ENCODE results near the gene NECAB3.
"Not testable (repeated sequence)": the region's sequence is repeated elsewhere in the genome, so short reads cannot be mapped to it uniquely, and the experiment has no call there.

NECAB3 gene

GRCh38 chr20:33709398-33709797, 35.2 kb upstream of the NECAB3 start:
- Histone ChIP-seq H3K27ac (ENCODE audit: low read depth, low read length) (peak overlapping the region; percentile 61), H3K36me3 (ENCODE audit: insufficient read depth, low read length) (no peaks in the 10 kb centered on the region), H3K4me1 (ENCODE audit: control insufficient read depth, insufficient read depth, low read length, unreplicated experiment) (peaks cover 14% of the 10 kb centered on the region), H3K79me2 (ENCODE audit: control insufficient read depth, insufficient read depth, low read length, unreplicated experiment) (no peaks in the 10 kb centered on the region), H2AFZ (ENCODE audit: low read length, unreplicated experiment) (no peak overlapping the region), H3K4me3 (ENCODE audit: low read depth, low read length) (no peak overlapping the region), H3K27me3 (ENCODE audit: insufficient read depth, low read length) (no peaks in the 10 kb centered on the region)

DNA sequence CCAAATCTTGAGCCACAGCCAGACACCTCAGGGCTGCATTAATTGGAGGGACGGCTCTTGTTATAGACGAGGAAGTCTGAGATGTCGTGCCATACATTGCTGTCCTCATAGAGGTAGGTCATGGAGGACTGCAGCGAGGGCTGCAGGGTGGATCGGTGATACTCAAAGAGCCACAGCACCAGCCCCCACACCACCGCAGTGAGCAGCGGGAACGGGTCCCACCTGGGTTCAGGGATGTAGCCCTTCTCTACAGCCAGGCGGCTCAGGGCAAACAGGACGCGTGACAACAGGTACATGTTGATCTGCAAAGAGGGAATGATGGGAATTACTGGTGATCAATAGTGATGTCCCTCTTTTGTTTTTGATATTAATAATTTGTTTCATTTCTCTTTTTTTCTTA, 33.4 kb upstream of the NECAB3 start:
- H3K27me3 ChIP-seq (ENCODE audit: insufficient read depth, low read length) = no peaks in the 10 kb centered on the region
- no peak overlapping the region for H3K27ac ChIP-seq (ENCODE audit: low read depth, low read length)
- H3K4me1 ChIP-seq (ENCODE audit: control insufficient read depth, insufficient read depth, low read length, unreplicated experiment) = peaks cover 14% of the 10 kb centered on the region
- no peaks in the 10 kb centered on the region for H3K79me2 ChIP-seq (ENCODE audit: control insufficient read depth, insufficient read depth, low read length, unreplicated experiment)
- H3K4me3 ChIP-seq (ENCODE audit: low read depth, low read length) = no peak overlapping the region
- no peaks in the 10 kb centered on the region for H3K36me3 ChIP-seq (ENCODE audit: insufficient read depth, low read length)
- no peak overlapping the region for H2AFZ ChIP-seq (ENCODE audit: low read length, unreplicated experiment)

DNA sequence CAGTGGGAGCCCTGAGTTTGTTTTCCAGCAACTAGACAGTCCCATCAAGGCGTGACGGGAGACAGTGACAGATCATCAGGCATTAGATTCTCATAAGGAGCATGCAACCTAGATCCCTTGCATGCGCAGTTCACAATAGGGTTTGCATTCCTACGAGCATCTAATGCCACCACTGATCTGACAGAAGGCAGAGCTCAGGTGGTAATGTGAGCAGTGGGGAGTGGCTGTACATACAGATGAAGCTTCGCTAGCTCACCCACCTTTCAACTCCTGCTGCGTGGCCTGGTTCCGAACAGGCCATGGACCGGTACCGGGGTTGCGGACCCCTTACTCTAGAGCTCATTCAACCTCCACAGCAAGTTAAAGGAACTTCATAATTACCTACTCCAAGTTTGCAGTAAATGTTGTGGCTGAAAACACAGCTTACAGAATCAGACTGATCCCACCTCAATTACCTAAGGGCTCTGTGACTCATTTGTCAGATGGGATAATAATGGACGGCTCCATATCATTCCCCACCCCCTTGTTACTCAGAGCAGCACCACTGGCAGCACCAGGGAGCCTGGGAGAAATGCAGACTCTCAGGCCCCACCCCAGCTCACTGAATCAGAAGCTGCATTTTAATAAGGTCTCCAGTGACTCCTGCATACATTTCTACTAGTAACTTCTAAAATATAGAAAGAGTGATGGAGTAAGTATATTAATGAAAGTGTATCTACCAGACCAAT, 30.1 kb upstream of the NECAB3 start:
- Histone ChIP-seq H3K36me3 (ENCODE audit: insufficient read depth, low read length) (no peaks in the 10 kb centered on the region), H3K79me2 (ENCODE audit: control insufficient read depth, insufficient read depth, low read length, unreplicated experiment) (no peaks in the 10 kb centered on the region), H3K27me3 (ENCODE audit: insufficient read depth, low read length) (no peaks in the 10 kb centered on the region), H3K4me3 (ENCODE audit: low read depth, low read length) (no peak overlapping the region), H3K27ac (ENCODE audit: low read depth, low read length) (no peak overlapping the region), H2AFZ (ENCODE audit: low read length, unreplicated experiment) (no peak overlapping the region), H3K4me1 (ENCODE audit: control insufficient read depth, insufficient read depth, low read length, unreplicated experiment) (peaks cover 3% of the 10 kb centered on the region)

DNA sequence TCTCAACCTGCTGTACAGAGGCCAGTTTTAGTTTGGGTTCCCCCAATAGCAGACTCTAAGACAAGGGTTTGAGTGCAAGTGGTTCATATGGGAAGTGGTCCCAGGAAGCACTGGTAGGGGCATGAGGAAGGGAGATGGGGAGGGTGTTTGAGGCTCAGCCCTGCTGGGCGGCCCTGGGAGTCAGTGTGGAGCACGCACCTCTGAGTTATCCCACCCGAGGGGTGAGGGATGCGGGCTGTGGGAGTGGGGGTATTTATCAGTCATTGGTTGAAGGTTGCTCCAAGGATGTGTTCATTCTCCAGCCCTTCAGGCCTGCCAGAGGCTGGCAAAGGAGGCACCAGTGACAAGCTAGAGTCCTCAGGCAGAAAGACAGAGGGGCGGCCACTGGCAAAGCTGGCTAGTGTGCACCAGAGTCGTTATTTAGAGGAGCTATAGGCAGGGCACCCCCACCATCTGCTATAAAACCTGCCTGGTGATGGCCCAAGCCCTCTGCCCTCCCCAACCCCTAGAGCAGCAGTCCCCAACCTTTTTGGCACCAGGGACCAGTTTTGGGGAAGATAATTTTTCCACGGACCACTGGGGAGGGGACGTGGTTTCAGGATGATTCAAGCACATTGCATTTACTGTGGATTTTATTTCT, 29.4 kb upstream of the NECAB3 start:
- Histone ChIP-seq H2AFZ (ENCODE audit: low read length, unreplicated experiment) (no peak overlapping the region), H3K4me1 (ENCODE audit: control insufficient read depth, insufficient read depth, low read length, unreplicated experiment) (no peaks in the 10 kb centered on the region), H3K36me3 (ENCODE audit: insufficient read depth, low read length) (no peaks in the 10 kb centered on the region), H3K27ac (ENCODE audit: low read depth, low read length) (no peak overlapping the region), H3K27me3 (ENCODE audit: insufficient read depth, low read length) (no peaks in the 10 kb centered on the region), H3K79me2 (ENCODE audit: control insufficient read depth, insufficient read depth, low read length, unreplicated experiment) (no peaks in the 10 kb centered on the region), H3K4me3 (ENCODE audit: low read depth, low read length) (no peak overlapping the region)

DNA sequence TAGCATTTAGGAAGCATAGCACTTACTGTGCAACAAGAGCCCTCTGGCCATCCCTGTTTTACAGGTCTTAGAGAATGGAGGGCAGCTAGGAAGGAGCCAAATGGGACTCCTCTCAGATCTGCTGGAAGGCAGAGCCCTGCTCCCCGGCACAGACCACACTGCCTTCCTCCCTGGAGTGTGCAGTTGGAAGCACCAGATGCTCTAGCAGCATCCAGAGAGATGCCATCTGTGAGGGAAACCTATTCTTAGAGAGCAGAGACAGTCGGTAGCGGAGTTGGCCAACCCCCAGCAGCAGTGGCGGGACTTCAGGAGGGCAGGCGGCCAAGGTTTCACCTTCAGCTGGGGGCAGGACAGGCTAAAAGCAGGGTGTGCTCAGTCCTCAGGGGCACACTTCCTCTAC, 28.6 kb upstream of the NECAB3 start:
- no peaks in the 10 kb centered on the region for H3K27me3 ChIP-seq (ENCODE audit: insufficient read depth, low read length)
- H3K79me2 ChIP-seq (ENCODE audit: control insufficient read depth, insufficient read depth, low read length, unreplicated experiment) = no peaks in the 10 kb centered on the region
- no peaks in the 10 kb centered on the region for H3K4me1 ChIP-seq (ENCODE audit: control insufficient read depth, insufficient read depth, low read length, unreplicated experiment)
- H3K36me3 ChIP-seq (ENCODE audit: insufficient read depth, low read length) = no peaks in the 10 kb centered on the region
- H2AFZ ChIP-seq (ENCODE audit: low read length, unreplicated experiment) = no peak overlapping the region
- H3K4me3 ChIP-seq (ENCODE audit: low read depth, low read length) = no peak overlapping the region
- H3K27ac ChIP-seq (ENCODE audit: low read depth, low read length) = no peak overlapping the region

- Histone ChIP-seq H3K27me3 (ENCODE audit: insufficient read depth, low read length) (no peaks in the 10 kb centered on the region), H3K79me2 (ENCODE audit: control insufficient read depth, insufficient read depth, low read length, unreplicated experiment) (no peaks in the 10 kb centered on the region), H2AFZ (ENCODE audit: low read length, unreplicated experiment) (no peak overlapping the region), H3K4me3 (ENCODE audit: low read depth, low read length) (no peak overlapping the region), H3K4me1 (ENCODE audit: control insufficient read depth, insufficient read depth, low read length, unreplicated experiment) (peaks cover 4% of the 10 kb centered on the region), H3K36me3 (ENCODE audit: insufficient read depth, low read length) (no peaks in the 10 kb centered on the region), H3K27ac (ENCODE audit: low read depth, low read length) (no peak overlapping the region)
These were observed 27.6 kb upstream of the NECAB3 start for GRCh38 chr20:33701629-33702450.

DNA sequence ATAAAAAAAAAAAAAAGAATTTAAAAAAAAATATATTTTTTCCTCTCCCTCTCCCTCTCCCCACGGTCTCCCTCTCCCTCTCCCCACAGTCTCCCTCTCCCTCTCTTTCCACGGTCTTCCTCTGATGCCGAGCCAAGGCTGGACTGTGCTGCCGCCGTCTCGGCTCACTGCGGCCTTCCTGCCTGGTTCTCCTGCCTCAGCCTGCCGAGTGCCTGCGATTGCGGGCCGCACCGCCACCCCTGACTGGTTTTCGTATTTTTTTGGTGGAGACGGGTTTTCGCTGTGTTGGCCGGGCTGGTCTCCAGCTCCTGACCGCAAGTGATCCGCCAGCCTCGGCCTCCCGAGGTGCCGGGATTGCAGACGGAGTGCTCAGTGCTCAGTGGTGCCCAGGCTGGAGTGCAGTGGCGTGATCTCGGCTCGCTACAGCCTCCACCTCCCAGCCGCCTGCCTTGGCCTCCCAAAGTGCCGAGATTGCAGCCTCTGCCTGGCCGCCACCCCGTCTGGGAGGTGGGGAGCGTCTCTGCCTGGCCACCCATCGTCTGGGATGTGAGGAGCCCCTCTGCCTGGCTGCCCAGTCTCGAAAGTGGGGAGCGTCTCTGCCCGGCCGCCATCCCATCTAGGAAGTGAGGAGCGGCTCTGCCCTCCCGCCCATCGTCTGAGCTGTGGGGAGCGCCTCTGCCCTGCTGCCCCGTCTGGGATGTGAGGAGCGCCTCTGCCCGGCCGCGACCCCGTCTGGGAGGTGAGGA, 26.6 kb upstream of the NECAB3 start:
- H3K79me2 ChIP-seq (ENCODE audit: control insufficient read depth, insufficient read depth, low read length, unreplicated experiment); H2AFZ ChIP-seq (ENCODE audit: low read length, unreplicated experiment); H3K27me3 ChIP-seq (ENCODE audit: insufficient read depth, low read length); H3K4me3 ChIP-seq (ENCODE audit: low read depth, low read length); H3K4me1 ChIP-seq (ENCODE audit: control insufficient read depth, insufficient read depth, low read length, unreplicated experiment); H3K27ac ChIP-seq (ENCODE audit: low read depth, low read length); H3K36me3 ChIP-seq (ENCODE audit: insufficient read depth, low read length): not testable (repeated sequence)

- H2AFZ ChIP-seq (ENCODE audit: low read length, unreplicated experiment); H3K79me2 ChIP-seq (ENCODE audit: control insufficient read depth, insufficient read depth, low read length, unreplicated experiment); H3K36me3 ChIP-seq (ENCODE audit: insufficient read depth, low read length); H3K27me3 ChIP-seq (ENCODE audit: insufficient read depth, low read length); H3K27ac ChIP-seq (ENCODE audit: low read depth, low read length); H3K4me3 ChIP-seq (ENCODE audit: low read depth, low read length); H3K4me1 ChIP-seq (ENCODE audit: control insufficient read depth, insufficient read depth, low read length, unreplicated experiment): not testable (repeated sequence)
These were observed 24.7 kb upstream of the NECAB3 start for GRCh38 chr20:33698966-33699365.

DNA sequence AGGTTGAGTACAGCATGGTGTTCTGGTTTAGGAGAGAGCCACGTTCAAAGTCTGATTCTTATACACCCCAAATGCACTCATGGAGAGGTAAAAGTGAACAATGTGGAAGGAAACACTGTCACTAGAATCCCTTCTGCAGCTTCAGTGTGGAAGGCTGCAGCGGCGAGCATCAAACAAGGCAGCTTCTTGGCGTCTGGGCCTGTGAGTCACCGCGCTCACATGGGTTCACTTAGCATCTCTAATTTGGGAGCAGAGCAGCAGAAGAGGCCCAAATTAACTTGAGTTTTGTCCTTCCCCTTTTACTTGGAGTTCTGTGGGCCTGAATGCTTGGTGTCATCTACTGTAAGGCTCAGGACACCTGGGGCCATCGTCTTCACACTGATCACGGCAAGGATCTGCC, 22.9 kb upstream of the NECAB3 start:
- H3K4me3 ChIP-seq (ENCODE audit: low read depth, low read length) = no peak overlapping the region
- H2AFZ ChIP-seq (ENCODE audit: low read length, unreplicated experiment) = peak overlapping the region; percentile 73
- no peaks in the 10 kb centered on the region for H3K36me3 ChIP-seq (ENCODE audit: insufficient read depth, low read length)
- H3K4me1 ChIP-seq (ENCODE audit: control insufficient read depth, insufficient read depth, low read length, unreplicated experiment) = peaks cover 4% of the 10 kb centered on the region
- no peak overlapping the region for H3K27ac ChIP-seq (ENCODE audit: low read depth, low read length)
- H3K27me3 ChIP-seq (ENCODE audit: insufficient read depth, low read length) = no peaks in the 10 kb centered on the region
- H3K79me2 ChIP-seq (ENCODE audit: control insufficient read depth, insufficient read depth, low read length, unreplicated experiment) = no peaks in the 10 kb centered on the region

GRCh38 chr20:33696448-33696847, 22.2 kb upstream of the NECAB3 start:
- Histone ChIP-seq H3K4me3 (ENCODE audit: low read depth, low read length) (no peak overlapping the region), H3K27ac (ENCODE audit: low read depth, low read length) (no peak overlapping the region), H3K4me1 (ENCODE audit: control insufficient read depth, insufficient read depth, low read length, unreplicated experiment) (peaks cover 4% of the 10 kb centered on the region), H3K79me2 (ENCODE audit: control insufficient read depth, insufficient read depth, low read length, unreplicated experiment) (no peaks in the 10 kb centered on the region), H3K36me3 (ENCODE audit: insufficient read depth, low read length) (no peaks in the 10 kb centered on the region), H2AFZ (ENCODE audit: low read length, unreplicated experiment) (no peak overlapping the region), H3K27me3 (ENCODE audit: insufficient read depth, low read length) (no peaks in the 10 kb centered on the region)

Data from ACC112 (cell line).